BE2C (cell line): Measurements from ENCODE around the gene PBX3.

Experiments
- DNase-seq: peaks from one replicate; pipeline ENCODE4 v3.0.0-alpha.2; 2020
- H3K27me3 ChIP-seq: fragments of 250-450 bp; sonication (Bioruptor Pico); 2 replicates; pipeline ENCODE4 v1.5.1; 2020; ENCODE audit warnings: mild to moderate bottlenecking
- H3K36me3 ChIP-seq: fragments of 250-450 bp; sonication (Bioruptor Pico); 2 replicates; pipeline ENCODE4 v1.5.1; 2020; ENCODE audit warnings: mild to moderate bottlenecking
- H3K4me1 ChIP-seq: fragments of 250-450 bp; sonication (Bioruptor Pico); 2 replicates; pipeline ENCODE4 v1.5.1; 2020
- H3K4me3 ChIP-seq: 2 replicates; pipeline ENCODE4 v1.5.1; 2011; ENCODE audit warnings: low read depth, low read length
- H3K9me3 ChIP-seq: fragments of 250-450 bp; sonication (Bioruptor Pico); 2 replicates; pipeline ENCODE4 v1.5.1; 2020
- TF ChIP-seq, protein P1 (sequence below): IDR thresholded peaks from 2 replicates; pipeline ENCODE4 v1.5.1; 2012; ENCODE audit warnings: mild to moderate bottlenecking, low read depth, low read length

PBX3 gene

DNA sequence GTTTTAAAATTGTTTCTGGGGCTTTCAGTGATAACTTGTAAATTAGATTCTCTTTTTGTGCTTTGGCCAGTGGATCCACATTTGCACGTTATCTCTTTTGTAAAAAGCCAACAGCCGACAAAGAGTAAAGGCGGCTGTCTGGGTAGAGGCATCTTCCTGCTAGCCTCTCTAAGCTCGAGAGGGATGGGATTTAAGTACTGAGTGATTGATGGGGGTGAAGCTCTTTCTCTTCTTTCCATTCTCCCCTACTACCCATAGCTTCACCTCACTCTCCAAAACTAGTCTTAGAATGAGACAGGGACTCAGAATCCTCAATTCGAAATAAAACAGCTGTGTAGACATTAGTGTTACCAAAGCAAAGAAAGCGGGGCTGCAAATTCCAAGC lies 3.4 kb downstream of the PBX3 start:
- DNase-seq: peak; percentile 19
- H3K9me3 ChIP-seq: no peaks in the 10 kb centered on the region
- peak overlapping the region; percentile 98 for H3K4me3 ChIP-seq
- no peaks in the 10 kb centered on the region for H3K27me3 ChIP-seq
- peaks cover 8% of the 10 kb centered on the region for H3K36me3 ChIP-seq
- H3K4me1 ChIP-seq: no peaks in the 10 kb centered on the region; the same call in 1 of the 2 replicates
- TF ChIP-seq, protein P1, sequence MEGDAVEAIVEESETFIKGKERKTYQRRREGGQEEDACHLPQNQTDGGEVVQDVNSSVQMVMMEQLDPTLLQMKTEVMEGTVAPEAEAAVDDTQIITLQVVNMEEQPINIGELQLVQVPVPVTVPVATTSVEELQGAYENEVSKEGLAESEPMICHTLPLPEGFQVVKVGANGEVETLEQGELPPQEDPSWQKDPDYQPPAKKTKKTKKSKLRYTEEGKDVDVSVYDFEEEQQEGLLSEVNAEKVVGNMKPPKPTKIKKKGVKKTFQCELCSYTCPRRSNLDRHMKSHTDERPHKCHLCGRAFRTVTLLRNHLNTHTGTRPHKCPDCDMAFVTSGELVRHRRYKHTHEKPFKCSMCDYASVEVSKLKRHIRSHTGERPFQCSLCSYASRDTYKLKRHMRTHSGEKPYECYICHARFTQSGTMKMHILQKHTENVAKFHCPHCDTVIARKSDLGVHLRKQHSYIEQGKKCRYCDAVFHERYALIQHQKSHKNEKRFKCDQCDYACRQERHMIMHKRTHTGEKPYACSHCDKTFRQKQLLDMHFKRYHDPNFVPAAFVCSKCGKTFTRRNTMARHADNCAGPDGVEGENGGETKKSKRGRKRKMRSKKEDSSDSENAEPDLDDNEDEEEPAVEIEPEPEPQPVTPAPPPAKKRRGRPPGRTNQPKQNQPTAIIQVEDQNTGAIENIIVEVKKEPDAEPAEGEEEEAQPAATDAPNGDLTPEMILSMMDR: no peak

DNA sequence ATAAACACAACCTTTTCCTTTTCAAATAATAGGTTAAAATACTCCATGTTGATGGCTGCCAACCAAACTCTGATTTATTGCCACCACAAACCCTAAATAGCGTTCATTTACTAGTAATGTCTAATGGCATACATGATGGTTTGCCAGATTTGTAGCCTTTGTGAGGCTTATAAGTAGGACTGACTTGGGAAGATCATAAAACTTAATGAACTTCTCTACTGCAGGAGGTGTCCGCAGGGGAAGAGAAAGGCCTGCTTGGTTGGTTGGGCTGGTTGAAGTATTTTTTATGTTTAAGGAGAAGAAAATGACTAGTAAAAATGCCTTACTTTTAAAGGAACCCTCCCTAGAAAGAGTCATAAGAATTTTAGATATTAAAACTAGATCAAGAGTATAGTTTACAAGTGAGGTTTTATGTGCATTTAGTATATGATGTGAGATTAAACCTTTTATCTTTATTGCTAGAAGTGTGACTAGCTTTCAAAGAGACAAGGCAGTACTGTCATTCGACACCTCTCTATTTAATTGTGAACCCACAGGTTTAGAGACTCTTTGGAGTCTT lies 5.0 kb downstream of the PBX3 start:
- no peaks in the 10 kb centered on the region for H3K27me3 ChIP-seq
- H3K4me3 ChIP-seq: peak overlapping the region; percentile 3; the same call in 1 of the 2 replicates
- TF ChIP-seq, protein P1: no peak
- peaks cover 8% of the 10 kb centered on the region for H3K36me3 ChIP-seq
- no peaks in the 10 kb centered on the region for H3K9me3 ChIP-seq
- no peak for DNase-seq
- H3K4me1 ChIP-seq: no peaks in the 10 kb centered on the region; the same call in 1 of the 2 replicates

DNA sequence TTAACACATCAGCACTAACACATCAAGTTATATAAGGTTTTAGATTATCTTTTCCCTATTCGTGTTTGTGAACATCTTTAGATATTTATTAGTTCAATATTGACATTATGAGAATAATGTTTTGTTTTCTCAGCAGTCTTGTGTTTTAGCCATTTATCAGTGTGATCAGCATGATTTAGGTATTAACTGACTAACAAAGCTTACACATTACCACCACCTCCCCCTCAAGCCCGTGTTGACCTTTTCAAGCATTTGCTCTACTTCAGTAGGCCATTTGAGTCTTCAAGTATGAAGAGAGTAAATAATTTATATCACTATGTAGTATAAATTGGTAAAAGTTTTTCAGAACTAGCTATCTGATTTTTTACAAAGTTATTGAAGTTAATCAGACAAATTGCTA lies 6.9 kb downstream of the PBX3 start:
- Histone ChIP-seq H3K27me3 (no peaks in the 10 kb centered on the region), H3K36me3 (peaks cover 8% of the 10 kb centered on the region), H3K4me3 (no peak overlapping the region), H3K9me3 (no peaks in the 10 kb centered on the region), H3K4me1 (peaks cover 6% of the 10 kb centered on the region)
- TF ChIP-seq, protein P1: no peak
- DNase-seq: no peak

DNA sequence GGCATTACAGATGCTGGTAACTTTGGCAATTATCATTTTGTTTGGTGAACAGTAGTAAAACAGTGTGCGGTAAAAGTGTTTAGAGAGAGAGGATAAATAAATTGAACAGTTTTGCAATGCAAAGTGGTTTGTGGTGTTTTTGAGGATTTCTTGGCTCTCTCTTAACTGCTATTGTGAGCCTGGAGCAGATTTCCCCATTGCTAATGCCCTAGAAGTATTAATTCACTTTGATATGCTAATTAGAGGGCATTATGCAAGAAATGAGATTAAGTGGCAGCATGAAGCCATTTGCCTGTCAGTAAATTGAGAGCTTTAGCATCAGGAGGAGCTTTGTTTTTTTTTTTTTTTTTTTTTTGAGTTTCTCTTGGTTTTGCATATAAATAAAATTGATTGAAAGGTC lies 8.2 kb downstream of the PBX3 start:
- no peak overlapping the region for H3K4me3 ChIP-seq
- H3K27me3 ChIP-seq: no peaks in the 10 kb centered on the region
- DNase-seq: no peak
- TF ChIP-seq, protein P1: no peak
- no peaks in the 10 kb centered on the region for H3K9me3 ChIP-seq
- H3K4me1 ChIP-seq: peaks cover 11% of the 10 kb centered on the region
- peaks cover 8% of the 10 kb centered on the region for H3K36me3 ChIP-seq

DNA sequence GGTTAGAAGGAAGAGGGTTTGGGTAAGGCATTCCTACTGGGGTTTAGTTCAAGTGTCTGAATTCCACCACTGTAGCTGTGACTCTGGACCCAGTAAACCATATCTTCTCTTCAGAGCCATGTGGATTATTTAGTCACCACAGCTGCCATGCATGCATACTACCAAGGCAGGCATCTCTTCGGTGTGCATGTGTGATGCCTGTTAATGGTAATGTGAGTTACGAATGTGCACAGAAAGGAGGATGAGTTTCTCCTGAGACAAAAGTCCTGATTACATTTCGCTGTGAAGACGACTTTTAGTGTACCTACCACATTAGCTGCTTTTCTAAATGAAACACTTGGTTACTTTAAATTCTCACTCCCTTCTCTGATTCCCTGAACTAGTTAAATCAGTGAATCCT lies 9.3 kb downstream of the PBX3 start:
- peaks cover 8% of the 10 kb centered on the region for H3K36me3 ChIP-seq
- H3K27me3 ChIP-seq: no peaks in the 10 kb centered on the region

DNA sequence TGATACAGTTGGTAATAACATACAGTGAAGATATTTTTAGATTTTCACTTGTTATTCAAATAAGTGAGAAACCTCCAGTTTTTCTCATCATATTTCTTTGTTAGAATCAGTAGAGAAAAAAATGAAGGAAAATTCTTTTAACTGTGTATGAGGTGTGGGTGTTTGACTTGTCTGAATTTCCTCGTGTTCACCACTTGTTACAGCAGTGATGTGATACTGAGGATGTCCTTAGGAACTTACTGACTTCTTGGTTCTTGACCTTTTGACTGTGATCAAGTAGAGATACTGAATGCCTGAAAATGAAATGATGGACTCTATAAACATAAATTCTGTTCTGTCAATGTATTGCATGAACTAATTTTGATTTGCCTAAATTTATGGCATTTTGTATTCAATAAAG lies 10.7 kb downstream of the PBX3 start:
- H3K36me3 ChIP-seq: peaks cover 8% of the 10 kb centered on the region
- no peak for DNase-seq

More for the DNA sequence above, 9.3 kb downstream of the PBX3 start:
- H3K4me1 ChIP-seq: peaks cover 11% of the 10 kb centered on the region
- TF ChIP-seq, protein P1: no peak
- peak; percentile 25 for DNase-seq
- H3K9me3 ChIP-seq: no peaks in the 10 kb centered on the region
- H3K4me3 ChIP-seq: no peak overlapping the region

More for the DNA sequence above, 10.7 kb downstream of the PBX3 start:
- H3K27me3 ChIP-seq: no peaks in the 10 kb centered on the region
- H3K9me3 ChIP-seq: no peaks in the 10 kb centered on the region
- TF ChIP-seq, protein P1: no peak
- peaks cover 11% of the 10 kb centered on the region for H3K4me1 ChIP-seq
- H3K4me3 ChIP-seq: no peak overlapping the region
